Neural cell (in vitro differentiated cells): Measurements from ENCODE around the gene ALDOC. TPM values are rescaled to one million over a fixed set of nuclear protein-coding genes. Genes with fewer than 3 reads are reported as not detected.

Experiments used
- H2AFZ ChIP-seq: fragments of 200-600, 300-800 bp; sonication (generic), shearing (Covaris generic); 2 replicates; pipeline ENCODE4 v1.6.0; 2014; ENCODE audit warnings: low read depth, mild to moderate bottlenecking, antibody characterized with exemption, low read length, moderate library complexity
- H3F3A ChIP-seq: fragments of 200-600 bp; shearing (Covaris generic); 2 replicates; pipeline ENCODE4 v1.6.1; 2016; ENCODE audit warnings: mild to moderate bottlenecking, moderate library complexity, mixed read lengths, antibody characterized with exemption, low read length; ENCODE audit not compliant: insufficient read depth, poor library complexity, severe bottlenecking
- H3K27ac ChIP-seq: fragments of 200-600, 300-800 bp; sonication (generic), shearing (Covaris generic); 2 replicates; pipeline ENCODE4 v1.5.1; 2014; ENCODE audit warnings: mild to moderate bottlenecking, low read length, moderate library complexity
- H3K27me3 ChIP-seq: fragments of 300-800, 200-600 bp; sonication (generic), shearing (Covaris generic); 2 replicates; pipeline ENCODE4 v1.6.0; 2014; ENCODE audit warnings: mild to moderate bottlenecking, low read depth, low read length, moderate library complexity; ENCODE audit not compliant: insufficient read depth
- H3K36me3 ChIP-seq: fragments of 300-800, 200-600 bp; sonication (generic), shearing (Covaris generic); 2 replicates; pipeline ENCODE4 v1.5.1; 2014; ENCODE audit warnings: mild to moderate bottlenecking, antibody characterized with exemption, low read length, moderate library complexity; ENCODE audit not compliant: insufficient read depth
- H3K4me2 ChIP-seq: fragments of 300-800, 200-600 bp; sonication (generic), shearing (Covaris generic); 2 replicates; pipeline ENCODE4 v1.6.0; 2014; ENCODE audit warnings: mild to moderate bottlenecking, low read length
- H3K4me3 ChIP-seq: fragments of 300-800, 200-600 bp; sonication (generic), shearing (Covaris generic); 2 replicates; pipeline ENCODE4 v1.5.1; 2014; ENCODE audit warnings: mild to moderate bottlenecking, low read length, moderate library complexity
- H3K79me2 ChIP-seq: fragments of 200-600 bp; shearing (Covaris generic); replicated peaks from 2 replicates; pipeline ENCODE4 v1.6.0; 2014; ENCODE audit warnings: mild to moderate bottlenecking, low read length, moderate library complexity; ENCODE audit not compliant: insufficient read depth
- H3K9ac ChIP-seq: fragments of 300-800, 200-600 bp; sonication (generic), shearing (Covaris generic); 2 replicates; pipeline ENCODE4 v1.6.1; 2016; ENCODE audit warnings: mild to moderate bottlenecking, low read length, mixed read lengths
- H3K9me2 ChIP-seq: fragments of 200-600 bp; shearing (Covaris generic); 2 replicates; pipeline ENCODE4 v1.6.1; 2016; ENCODE audit warnings: mild to moderate bottlenecking, low read length, mixed read lengths; ENCODE audit not compliant: insufficient read depth
- H3K9me3 ChIP-seq: fragments of 200-600, 300-800 bp; sonication (generic), shearing (Covaris generic); 2 replicates; pipeline ENCODE4 v1.6.1; 2016; ENCODE audit warnings: mild to moderate bottlenecking, mixed run types, low read length, moderate library complexity, mixed read lengths
- H4K20me1 ChIP-seq: fragments of 200-600 bp; shearing (Covaris generic); 2 replicates; pipeline ENCODE4 v1.6.1; 2016; ENCODE audit warnings: mild to moderate bottlenecking, mixed run types; ENCODE audit not compliant: insufficient read depth
- CTCF ChIP-seq: fragments of 450-650 bp; IDR thresholded peaks from 2 replicates; pipeline ENCODE4 v1.5.1; 2014; ENCODE audit warnings: antibody characterized with exemption, mild to moderate bottlenecking, moderate library complexity; ENCODE audit not compliant: poor library complexity, severe bottlenecking
- EP300 ChIP-seq: fragments of 450-650 bp; conservative IDR thresholded peaks from 2 replicates; pipeline ENCODE4 v1.6.1; 2014; ENCODE audit warnings: antibody characterized with exemption, mild to moderate bottlenecking, moderate library complexity; ENCODE audit not compliant: poor library complexity, severe bottlenecking
- EZH2 ChIP-seq: fragments of 200-600, 300-800 bp; shearing (Covaris generic), sonication (generic); IDR thresholded peaks from 2 replicates; pipeline ENCODE4 v1.6.1; 2014; ENCODE audit warnings: antibody characterized with exemption, low read length, borderline replicate concordance, mild to moderate bottlenecking; ENCODE audit not compliant: insufficient read depth, poor library complexity, severe bottlenecking
- MXI1 ChIP-seq: fragments of 450-650 bp; conservative IDR thresholded peaks from 2 replicates; pipeline ENCODE4 v1.6.1; 2014; ENCODE audit warnings: antibody characterized with exemption, mild to moderate bottlenecking; ENCODE audit not compliant: poor library complexity, severe bottlenecking
- POLR2AphosphoS5 ChIP-seq: IDR thresholded peaks from 2 replicates; pipeline ENCODE4 v1.6.1; 2012
- RAD21 ChIP-seq: fragments of 450-650 bp; conservative IDR thresholded peaks from 2 replicates; pipeline ENCODE4 v1.6.1; 2014; ENCODE audit warnings: antibody characterized with exemption, mild to moderate bottlenecking, moderate library complexity
- REST ChIP-seq: IDR thresholded peaks from 2 replicates; pipeline ENCODE4 v1.6.1; 2012; ENCODE audit warnings: borderline replicate concordance
- SMC3 ChIP-seq: fragments of 450-650 bp; conservative IDR thresholded peaks from 2 replicates; pipeline ENCODE4 v1.6.1; 2014; ENCODE audit warnings: antibody characterized with exemption, mild to moderate bottlenecking, moderate library complexity; ENCODE audit not compliant: poor library complexity
- TAF1 ChIP-seq: IDR thresholded peaks from 2 replicates; pipeline ENCODE4 v1.6.1; 2012; ENCODE audit warnings: low read depth
- polyA minus RNA-seq: library from RNA; depleted of rRNA, polyadenylated mRNA; stranded (reverse); fragments of >200 nt; gene quantifications from 2 replicates; pipeline ENCODE4 v1.2.3, GENCODE V29; 2014
- polyA plus RNA-seq: library from polyadenylated mRNA; depleted of rRNA; stranded (reverse); fragments of >200 nt; gene quantifications from 2 replicates; pipeline ENCODE4 v1.2.3, GENCODE V29; 2014

The ALDOC gene
- polyA plus RNA-seq = 3.6 and 4.0 TPM in 2 replicates
- 1.7 and 3.5 TPM in 2 replicates for polyA minus RNA-seq

- H3K9me3 ChIP-seq = no peaks in the 10 kb centered on the region
- H2AFZ ChIP-seq = no peak within 1 kb of the TSS
- TF ChIP-seq EP300 = no peak
- TF ChIP-seq RAD21 = no peak
- TF ChIP-seq POLR2AphosphoS5 = peak; percentile 30
- TF ChIP-seq CTCF = no peak
- TF ChIP-seq EZH2 = no peak
- no peak for TF ChIP-seq MXI1
- TF ChIP-seq SMC3 = no peak
- H3K79me2 ChIP-seq = no peaks in the 10 kb centered on the region
- H3K27me3 ChIP-seq = no peaks in the 10 kb centered on the region
- no peak within 1 kb of the TSS for H3K4me2 ChIP-seq
- H3F3A ChIP-seq = no peaks in the 10 kb centered on the region
- no peaks in the 10 kb centered on the region for H3K9me2 ChIP-seq
- no peak within 1 kb of the TSS for H3K27ac ChIP-seq
- peak within 1 kb of the TSS; percentile 54 for H3K4me3 ChIP-seq
- no peak within 1 kb of the TSS for H3K9ac ChIP-seq
- H3K36me3 ChIP-seq = no peaks in the 10 kb centered on the region
- H4K20me1 ChIP-seq = no peaks in the 10 kb centered on the region
Observed at GRCh38 chr17:28576758-28577465, at the start of gene ALDOC. Gene ALDOC, minus strand, starts transcription at chr17:28576895. Its CDS starts 1,363 bp downstream, at chr17:28575532.

GRCh38 chr17:28624148-28624547 lies 47.5 kb upstream of the ALDOC start:
- Histone ChIP-seq H3K4me2 (no peak overlapping the region), H3K27ac (no peak overlapping the region), H3K36me3 (peaks cover 5% of the 10 kb centered on the region), H2AFZ (no peak overlapping the region), H3F3A (no peaks in the 10 kb centered on the region), H3K4me3 (no peak overlapping the region), H3K9me2 (no peaks in the 10 kb centered on the region), H3K27me3 (no peaks in the 10 kb centered on the region), H4K20me1 (no peaks in the 10 kb centered on the region), H3K9ac (no peak overlapping the region), H3K79me2 (no peaks in the 10 kb centered on the region), H3K9me3 (no peaks in the 10 kb centered on the region)
- TF ChIP-seq MXI1 = no peak
- no peak for TF ChIP-seq REST
- no peak for TF ChIP-seq RAD21
- TF ChIP-seq EP300 = no peak
- TF ChIP-seq EZH2 = no peak
- TF ChIP-seq POLR2AphosphoS5 = no peak
- TF ChIP-seq CTCF = no peak
- no peak for TF ChIP-seq SMC3
- no peak for TF ChIP-seq TAF1
